ENCODE data around the gene KIF1B. TPM values are rescaled to one million over a fixed set of nuclear protein-coding genes. Genes with fewer than 3 reads are reported as not detected.

Gene KIF1B
- total and polyA plus RNA-seq, 11 donors, result 25.0 to 137 (median 78.4) TPM

DNA sequence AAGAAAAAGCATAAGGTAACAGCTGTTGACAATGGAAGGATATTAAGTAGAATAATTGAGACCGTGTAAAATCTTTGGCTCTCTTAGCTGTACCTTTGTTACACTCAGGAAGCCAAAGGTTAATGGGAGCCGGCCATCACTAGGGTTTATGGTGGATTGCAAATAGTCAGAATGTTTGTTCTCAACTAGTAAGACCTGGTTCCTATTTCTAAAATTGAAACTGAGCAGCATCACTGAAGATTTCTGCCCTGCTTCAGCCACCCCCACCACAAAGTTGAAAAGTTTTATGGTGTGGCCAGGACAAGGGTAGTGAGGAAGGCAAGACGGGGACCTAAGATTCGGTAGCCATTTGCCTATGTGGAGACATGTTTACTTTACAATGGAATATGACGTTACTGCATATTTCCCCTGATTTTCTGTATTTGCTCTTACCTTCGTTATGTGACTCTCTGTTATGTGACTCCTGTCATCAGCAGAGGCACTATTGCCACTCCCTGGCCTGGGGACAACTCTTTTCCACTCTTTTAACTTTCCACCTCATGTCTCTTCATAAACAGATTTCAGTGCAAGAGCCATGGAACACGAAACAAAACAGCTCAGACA lies 41.4 kb upstream of the KIF1B start:
- TF ChIP-seq POLR2A (IDR thresholded peaks at IDR 0.05), result no peak
- TF ChIP-seq, protein P1, sequence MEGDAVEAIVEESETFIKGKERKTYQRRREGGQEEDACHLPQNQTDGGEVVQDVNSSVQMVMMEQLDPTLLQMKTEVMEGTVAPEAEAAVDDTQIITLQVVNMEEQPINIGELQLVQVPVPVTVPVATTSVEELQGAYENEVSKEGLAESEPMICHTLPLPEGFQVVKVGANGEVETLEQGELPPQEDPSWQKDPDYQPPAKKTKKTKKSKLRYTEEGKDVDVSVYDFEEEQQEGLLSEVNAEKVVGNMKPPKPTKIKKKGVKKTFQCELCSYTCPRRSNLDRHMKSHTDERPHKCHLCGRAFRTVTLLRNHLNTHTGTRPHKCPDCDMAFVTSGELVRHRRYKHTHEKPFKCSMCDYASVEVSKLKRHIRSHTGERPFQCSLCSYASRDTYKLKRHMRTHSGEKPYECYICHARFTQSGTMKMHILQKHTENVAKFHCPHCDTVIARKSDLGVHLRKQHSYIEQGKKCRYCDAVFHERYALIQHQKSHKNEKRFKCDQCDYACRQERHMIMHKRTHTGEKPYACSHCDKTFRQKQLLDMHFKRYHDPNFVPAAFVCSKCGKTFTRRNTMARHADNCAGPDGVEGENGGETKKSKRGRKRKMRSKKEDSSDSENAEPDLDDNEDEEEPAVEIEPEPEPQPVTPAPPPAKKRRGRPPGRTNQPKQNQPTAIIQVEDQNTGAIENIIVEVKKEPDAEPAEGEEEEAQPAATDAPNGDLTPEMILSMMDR (IDR thresholded peaks at IDR 0.05), result no peak
- no peak overlapping the region for H3K27ac ChIP-seq
- H3K4me1 ChIP-seq, result peaks cover 0 to 7% (median 0%) of the 10 kb centered on the region in 12 donors
- no peak overlapping the region for H3K4me3 ChIP-seq
- peaks cover 0 to 99% (median 96%) of the 10 kb centered on the region in 9 donors for H3K36me3 ChIP-seq
- no peak for ATAC-seq
- 88 to 92% (median 90%) methylated on average over 7 of the region's 7 CpGs for WGBS, 4 donors
- intact Hi-C loops (cut with DNase I), result no loop called here
- H3K9me3 ChIP-seq, result no peaks in the 10 kb centered on the region
- no peaks in the 10 kb centered on the region for H3K27me3 ChIP-seq
- DNase-seq, result no peak

DNA sequence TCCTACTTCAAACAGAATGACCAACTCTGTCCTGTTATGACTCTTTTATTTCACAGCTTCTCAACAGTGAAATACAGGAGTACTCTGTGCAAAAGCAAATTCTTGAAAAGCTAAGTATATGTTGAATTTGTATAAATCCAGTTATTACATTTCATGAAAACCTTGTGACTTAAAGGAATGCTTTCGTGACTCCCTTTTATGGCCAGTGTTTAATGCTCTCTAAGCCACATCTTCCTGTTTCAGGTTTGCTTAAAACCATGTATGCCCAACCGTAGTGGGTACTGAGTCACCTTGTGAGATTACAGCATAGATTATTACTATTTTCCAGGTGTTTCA lies 40.2 kb upstream of the KIF1B start:
- Histone ChIP-seq H3K4me3 (no peak overlapping the region), H3K9me3 (no peaks in the 10 kb centered on the region), H3K4me1 (peaks cover 0 to 4% (median 0%) of the 10 kb centered on the region in 12 donors), H3K27ac (peak overlapping the region in 1 of 12 donors; percentile 10), H3K27me3 (no peaks in the 10 kb centered on the region), H3K36me3 (peaks cover 0 to 96% (median 90%) of the 10 kb centered on the region in 9 donors)
- no peak for DNase-seq
- ATAC-seq, result no peak
- intact Hi-C loops (cut with DNase I), result no loop called here
- TF ChIP-seq, protein P1 (IDR thresholded peaks at IDR 0.05), result no peak
- no peak for TF ChIP-seq POLR2A (IDR thresholded peaks at IDR 0.05)
- WGBS, 4 donors, result 85 to 93% (median 89%) methylated on average over 2 of the region's 2 CpGs

DNA sequence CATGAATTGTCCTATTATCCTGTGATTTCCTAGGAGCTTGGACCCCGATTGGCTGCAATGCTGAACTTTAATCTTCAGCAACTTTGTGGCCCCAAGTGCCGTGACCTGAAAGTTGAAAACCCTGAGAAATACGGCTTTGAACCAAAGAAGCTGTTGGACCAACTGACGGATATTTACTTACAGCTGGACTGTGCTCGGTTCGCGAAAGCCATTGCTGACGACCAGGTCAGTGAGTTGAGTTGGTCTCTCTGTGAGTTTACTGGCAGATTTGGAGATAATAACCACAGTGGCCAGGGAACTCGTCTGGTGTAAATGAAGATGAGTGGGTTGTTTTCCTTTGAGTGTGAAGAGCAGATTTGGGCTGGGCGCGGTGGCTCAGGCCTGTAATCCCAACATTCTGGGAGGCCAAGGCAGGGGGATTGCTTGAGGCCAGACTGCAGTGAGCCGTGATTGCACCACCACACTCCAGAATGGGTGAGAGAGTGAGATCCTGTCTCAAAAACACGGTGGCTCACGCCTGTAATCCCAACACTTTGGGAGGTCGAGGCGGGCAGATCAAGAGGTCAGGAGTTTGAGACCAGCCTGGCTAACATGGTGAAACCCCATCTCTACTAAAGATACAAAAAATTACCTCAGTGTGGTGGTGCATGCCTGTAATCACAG lies 39.1 kb upstream of the KIF1B start:
- TF ChIP-seq POLR2A (IDR thresholded peaks at IDR 0.05), result no peak
- TF ChIP-seq, protein P1 (IDR thresholded peaks at IDR 0.05), result no peak
- Histone ChIP-seq H3K36me3 (peaks cover 0 to 94% (median 86%) of the 10 kb centered on the region in 9 donors), H3K27ac (no peak overlapping the region), H3K9me3 (peaks cover 0 to 7% (median 0%) of the 10 kb centered on the region in 12 donors), H3K4me3 (no peak overlapping the region), H3K4me1 (peaks cover 0 to 4% (median 0%) of the 10 kb centered on the region in 12 donors), H3K27me3 (no peaks in the 10 kb centered on the region)
- ATAC-seq, result no peak
- 93 to 96% (median 94%) methylated on average over 16 of the region's 16 CpGs for WGBS, 4 donors
- DNase-seq, result no peak
- intact Hi-C loops (cut with DNase I), result no loop called here

DNA sequence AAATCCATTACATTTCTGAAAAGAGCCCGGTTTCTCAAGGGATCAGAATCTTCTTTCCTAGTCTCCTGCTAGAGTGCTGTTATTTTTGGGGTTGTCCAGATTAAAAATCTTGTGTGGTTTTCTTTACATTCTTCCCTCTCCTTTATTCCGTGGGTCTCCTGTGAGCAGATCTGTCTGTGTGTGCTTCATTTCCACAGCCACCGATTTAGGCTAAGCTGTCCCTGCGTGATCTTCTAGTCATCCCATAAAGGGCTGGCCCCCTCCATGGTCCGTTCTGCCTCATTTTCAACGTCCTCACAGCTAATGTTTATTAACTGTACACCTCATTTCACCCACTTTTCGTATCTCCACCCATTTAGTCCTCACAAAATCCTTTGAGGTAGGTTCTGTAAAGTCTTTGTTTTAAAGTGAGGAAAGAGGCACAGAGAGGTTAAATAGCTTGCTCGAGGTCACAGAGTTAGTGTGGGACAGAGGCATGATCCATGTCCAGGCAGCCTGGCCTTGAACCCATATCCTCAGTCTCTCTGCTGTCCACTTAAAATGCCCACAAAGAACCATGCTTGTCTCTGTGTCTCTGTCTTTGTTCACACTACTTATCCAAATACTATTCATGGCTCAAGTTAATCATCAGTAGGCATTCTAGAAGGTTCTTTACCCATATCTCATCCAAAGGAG lies 38.2 kb upstream of the KIF1B start:
- H3K27ac ChIP-seq, result no peak overlapping the region
- no peak overlapping the region for H3K4me3 ChIP-seq
- peaks cover 0 to 7% (median 0%) of the 10 kb centered on the region in 12 donors for H3K9me3 ChIP-seq
- no peak for DNase-seq
- H3K4me1 ChIP-seq, result peaks cover 0 to 4% (median 0%) of the 10 kb centered on the region in 12 donors
- H3K36me3 ChIP-seq, result peaks cover 0 to 87% (median 79%) of the 10 kb centered on the region in 9 donors
- 93 to 95% (median 94%) methylated on average over 8 of the region's 8 CpGs for WGBS, 4 donors
- H3K27me3 ChIP-seq, result no peaks in the 10 kb centered on the region
- no peak for TF ChIP-seq POLR2A (IDR thresholded peaks at IDR 0.05)
- TF ChIP-seq, protein P1 (IDR thresholded peaks at IDR 0.05), result no peak
- no peak for ATAC-seq
- intact Hi-C loops (cut with DNase I), result no loop called here
